Activated gamma-delta T cell (primary cell): ENCODE data around the gene PLPPR3.

Source experiments
- DNase-seq: peaks from one replicate; lab custom pipeline; 2025; lab: John Stamatoyannopoulos, UW

PLPPR3 gene

GRCh38 chr19:772730-773436 is 48.9 kb downstream of the PLPPR3 start:
- DNase-seq = no peak

GRCh38 chr19:772063-772462 is 49.7 kb downstream of the PLPPR3 start:
- DNase-seq = no peak

- no peak for DNase-seq
These were observed 50.4 kb downstream of the PLPPR3 start for GRCh38 chr19:771332-771785.

- DNase-seq = no peak
These were observed 52.1 kb downstream of the PLPPR3 start for GRCh38 chr19:769616-770015.

- DNase-seq = no peak
These were observed 53.3 kb downstream of the PLPPR3 start for GRCh38 chr19:768424-768823.

GRCh38 chr19:765179-765738 is 56.5 kb downstream of the PLPPR3 start:
- no peak for DNase-seq

GRCh38 chr19:764301-764700 is 57.5 kb downstream of the PLPPR3 start:
- DNase-seq = no peak

GRCh38 chr19:763869-764268 is 57.9 kb downstream of the PLPPR3 start:
- DNase-seq = no peak

- no peak for DNase-seq
These were observed 58.6 kb downstream of the PLPPR3 start for GRCh38 chr19:763181-763580.
